Ovary (tissue), 1 donor: ENCODE data around the gene GUCY1A1.

Experiments used
- EP300 ChIP-seq: sonication (generic); formaldehyde crosslinking; IDR thresholded peaks from one replicate; pipeline ENCODE4 v1.6.1; 2017; ENCODE audit warnings: antibody characterized with exemption
- POLR2A ChIP-seq: fragments of 450-650 bp; IDR thresholded peaks from one replicate; pipeline ENCODE4 v1.6.1; 2017; ENCODE audit warnings: antibody characterized with exemption, mild to moderate bottlenecking, moderate library complexity

DNA sequence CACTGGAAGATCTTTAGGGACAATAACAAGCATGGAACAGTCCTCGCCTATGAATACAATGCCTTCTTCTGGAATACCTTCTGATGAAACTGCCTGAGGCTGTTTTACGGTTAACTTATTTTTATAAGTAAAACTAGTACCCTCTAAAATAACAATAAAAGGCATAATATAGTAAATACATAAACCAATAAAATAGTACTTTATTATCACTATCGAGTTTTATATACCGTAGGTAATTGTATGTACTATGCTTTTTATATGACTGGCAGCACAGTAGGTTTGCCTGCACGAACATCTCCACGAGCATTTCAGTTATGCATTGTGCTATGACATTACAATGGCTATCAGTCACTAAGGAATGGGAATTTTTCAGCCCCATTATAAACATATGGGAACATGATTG lies 8.0 kb downstream of the GUCY1A1 start:
- TF ChIP-seq EP300 (no peak), POLR2A (no peak)
